ENCODE data around the gene FBXL16. TPM values are rescaled to one million over a fixed set of nuclear protein-coding genes. Genes with fewer than 3 reads are reported as not detected.

FBXL16 gene
- total and polyA plus RNA-seq, 2 donors (not counting 3 experiments of a cell fraction or from before 2014, with no cell fraction given) = 0.07 to 0.22 TPM

DNA sequence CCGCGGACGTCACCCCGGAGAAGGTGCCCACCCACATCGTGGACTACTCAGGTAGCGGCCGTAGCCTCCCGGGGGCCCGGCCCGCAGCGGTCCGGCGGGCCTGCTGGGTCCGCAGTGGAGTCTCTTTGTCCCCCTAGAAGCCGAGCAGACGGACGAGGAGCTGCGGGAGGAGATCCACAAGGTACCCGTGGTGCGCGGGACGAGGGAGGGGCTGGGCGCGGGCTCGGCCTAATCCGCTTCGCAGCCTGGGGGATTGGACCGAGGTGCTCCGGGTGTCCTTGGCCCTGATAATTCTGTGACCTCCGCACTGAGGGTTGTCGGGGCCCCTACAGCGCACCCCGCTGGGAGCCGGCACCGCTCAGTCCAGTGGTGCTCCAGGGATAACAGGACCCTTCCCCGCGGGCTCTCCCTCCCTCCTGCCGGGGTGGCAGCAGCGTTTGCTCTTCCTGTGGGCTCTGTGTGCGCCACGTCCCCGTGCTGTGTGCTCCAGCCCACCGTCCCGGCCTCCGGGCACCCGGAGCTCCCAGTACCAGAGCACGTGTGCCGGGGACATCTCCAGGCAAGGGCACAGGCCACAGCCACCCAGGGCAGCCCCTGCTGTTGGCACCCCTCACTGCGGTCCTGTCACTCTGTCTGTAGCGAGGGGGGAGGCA lies 37.0 kb downstream of the FBXL16 start:
- Histone ChIP-seq H3K4me2 (ENCODE audit: insufficient read depth, low read length) (peak overlapping the region; percentile 59), H3K79me2 (ENCODE audit: control insufficient read depth, insufficient read depth, low read length) (peaks cover 18% of the 10 kb centered on the region), H4K20me1 (replicated peaks; ENCODE audit: control insufficient read depth, extremely low read depth, insufficient read depth, low read length) (no peaks in the 10 kb centered on the region), H3K36me3 (ENCODE audit: control insufficient read depth in 2 of 2, extremely low read depth in 1 of 2, insufficient read depth in 2 of 2, low read length in 2 of 2) (peaks cover 5 to 35% of the 10 kb centered on the region in 2 experiments), H3K9me3 (replicated peaks; ENCODE audit: control insufficient read depth, insufficient read depth, low read length) (no peaks in the 10 kb centered on the region), H3K9ac (replicated peaks; ENCODE audit: extremely low read depth, insufficient read depth, low read length) (peak overlapping the region; percentile 81), H3K4me1 (ENCODE audit: control insufficient read depth, extremely low read depth, insufficient read depth, low read length) (no peaks in the 10 kb centered on the region), H3K4me3 (replicated peaks in 1 of 3; ENCODE audit: insufficient read depth in 1 of 3, low read depth in 1 of 3, low read length in 3 of 3) (peak overlapping the region; percentile 65 to 80 (median 79)), H3K27me3 (ENCODE audit: control insufficient read depth in 2 of 2, insufficient read depth in 2 of 2, low read length in 2 of 2) (no peaks in the 10 kb centered on the region), H2AFZ (ENCODE audit: low read depth, low read length) (no peak overlapping the region), H3K9me1 (replicated peaks; ENCODE audit: control insufficient read depth, extremely low read depth, insufficient read depth, low read length) (no peaks in the 10 kb centered on the region), H3K27ac (ENCODE audit: insufficient read depth, low read depth, low read length) (peak overlapping the region; percentile 48)
- FAIRE-seq (no peak), DNase-seq (ENCODE audit: low read depth, low spot score) (peak; percentile 23)
- dilution Hi-C loops (cut with MboI; ENCODE audit: extremely low pct_ligation_motif_present, low sequenced_read_pairs) (no loop called here), intact Hi-C loops (cut with micrococcal nuclease) (loop anchor here (1.0 kb wide), 2 partner anchors 11 to 79 kb away; no protein-coding TSS in a partner anchor)
- TF ChIP-seq JUN (IDR thresholded peaks at IDR 0.05; ENCODE audit: borderline replicate concordance, insufficient read depth, insufficient read length, low read depth) = no peak
- TF ChIP-seq FOS (IDR thresholded peaks at IDR 0.05; ENCODE audit: borderline replicate concordance, insufficient read depth, low read length) = no peak
- TF ChIP-seq, protein P1, sequence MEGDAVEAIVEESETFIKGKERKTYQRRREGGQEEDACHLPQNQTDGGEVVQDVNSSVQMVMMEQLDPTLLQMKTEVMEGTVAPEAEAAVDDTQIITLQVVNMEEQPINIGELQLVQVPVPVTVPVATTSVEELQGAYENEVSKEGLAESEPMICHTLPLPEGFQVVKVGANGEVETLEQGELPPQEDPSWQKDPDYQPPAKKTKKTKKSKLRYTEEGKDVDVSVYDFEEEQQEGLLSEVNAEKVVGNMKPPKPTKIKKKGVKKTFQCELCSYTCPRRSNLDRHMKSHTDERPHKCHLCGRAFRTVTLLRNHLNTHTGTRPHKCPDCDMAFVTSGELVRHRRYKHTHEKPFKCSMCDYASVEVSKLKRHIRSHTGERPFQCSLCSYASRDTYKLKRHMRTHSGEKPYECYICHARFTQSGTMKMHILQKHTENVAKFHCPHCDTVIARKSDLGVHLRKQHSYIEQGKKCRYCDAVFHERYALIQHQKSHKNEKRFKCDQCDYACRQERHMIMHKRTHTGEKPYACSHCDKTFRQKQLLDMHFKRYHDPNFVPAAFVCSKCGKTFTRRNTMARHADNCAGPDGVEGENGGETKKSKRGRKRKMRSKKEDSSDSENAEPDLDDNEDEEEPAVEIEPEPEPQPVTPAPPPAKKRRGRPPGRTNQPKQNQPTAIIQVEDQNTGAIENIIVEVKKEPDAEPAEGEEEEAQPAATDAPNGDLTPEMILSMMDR (IDR thresholded peaks at IDR 0.05; ENCODE audit: extremely low read depth in 1 of 2, insufficient read depth in 1 of 2, low read depth in 1 of 2, low read length in 2 of 2) = no peak
- no peak for TF ChIP-seq POLR2A (IDR thresholded peaks at IDR 0.05; ENCODE audit: low read depth, low read length)
- TF ChIP-seq GATA2 (IDR thresholded peaks at IDR 0.05; ENCODE audit: insufficient read depth, insufficient read length, low read depth, low read length) = no peak
- TF ChIP-seq POLR2AphosphoS5 (IDR thresholded peaks at IDR 0.05; ENCODE audit: insufficient read depth, low read depth, low read length) = no peak
- no peak for TF ChIP-seq MYC (IDR thresholded peaks at IDR 0.05; ENCODE audit: low read depth, low read length)
- TF ChIP-seq EZH2 (IDR thresholded peaks at IDR 0.05; ENCODE audit: borderline replicate concordance, low read depth, low read length, severe bottlenecking) = no peak
- TF ChIP-seq, protein P2, sequence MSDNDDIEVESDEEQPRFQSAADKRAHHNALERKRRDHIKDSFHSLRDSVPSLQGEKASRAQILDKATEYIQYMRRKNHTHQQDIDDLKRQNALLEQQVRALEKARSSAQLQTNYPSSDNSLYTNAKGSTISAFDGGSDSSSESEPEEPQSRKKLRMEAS (IDR thresholded peaks at IDR 0.05; ENCODE audit: insufficient read depth, insufficient read length) = no peak
- no TSS peak for BruUV-seq (replicated peaks)
- CTCF ChIA-PET = interaction anchor here (0.6 to 1.8 kb wide), 4 partner anchors 8 to 22 kb away, joined by 3 to 6 read pairs (median 4); partner anchors contain the start of genes STUB1 and WDR24
- POLR2A ChIA-PET = no interaction called here
